GM12873 (cell line): ENCODE data around the gene MEGF11.

Experiments
- CTCF ChIP-seq: IDR thresholded peaks from 2 replicates; pipeline ENCODE4 v1.5.1; 2012; ENCODE audit warnings: low read depth, mild to moderate bottlenecking, moderate library complexity, low read length, control low read depth; ENCODE audit not compliant: insufficient read depth; ENCODE audit errors: missing control alignments

MEGF11 gene

GRCh38 chr15:66101715-66102395 lies 151.7 kb downstream of the MEGF11 start:
- no peak for TF ChIP-seq CTCF

DNA sequence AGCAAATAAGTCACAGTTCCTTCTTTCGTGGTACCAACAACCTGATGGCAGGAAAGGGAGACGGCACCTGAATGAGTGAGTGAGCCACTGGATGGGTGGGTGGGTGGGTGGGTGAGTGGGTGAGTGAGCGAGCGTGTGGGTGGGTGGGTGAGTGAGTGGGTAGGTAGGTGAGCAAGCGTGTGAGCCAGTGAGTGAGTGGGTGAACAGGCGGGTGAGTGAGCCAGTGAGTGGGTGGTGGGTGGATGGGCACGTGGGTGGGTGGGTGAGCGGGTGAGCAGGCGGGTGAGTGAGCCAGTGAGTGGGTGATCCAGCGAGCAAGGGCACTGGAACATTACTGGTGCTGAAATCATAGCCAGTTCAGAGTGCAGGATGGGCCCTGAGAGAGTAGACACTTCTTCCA lies 152.8 kb downstream of the MEGF11 start:
- no peak for TF ChIP-seq CTCF

- TF ChIP-seq CTCF, result no peak
Observed at GRCh38 chr15:66099950-66100671, 153.4 kb downstream of the MEGF11 start.

DNA sequence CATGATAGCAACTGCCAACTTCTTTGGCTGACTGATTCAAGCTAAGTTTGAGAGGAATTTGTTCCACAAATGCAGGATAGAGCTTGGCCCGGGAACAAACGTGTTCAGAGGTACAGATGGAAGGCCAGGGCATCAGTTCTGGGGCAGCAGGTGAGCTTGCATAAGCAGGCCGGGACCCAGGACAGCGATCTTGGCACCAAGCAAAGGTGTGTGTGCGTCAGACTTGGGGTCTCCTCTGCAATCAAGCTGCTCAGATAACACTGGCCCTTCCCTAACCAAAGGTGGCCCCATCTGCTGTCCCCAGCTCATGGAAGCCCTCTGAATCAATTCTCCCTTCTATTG lies 155.6 kb downstream of the MEGF11 start:
- TF ChIP-seq CTCF, result no peak

DNA sequence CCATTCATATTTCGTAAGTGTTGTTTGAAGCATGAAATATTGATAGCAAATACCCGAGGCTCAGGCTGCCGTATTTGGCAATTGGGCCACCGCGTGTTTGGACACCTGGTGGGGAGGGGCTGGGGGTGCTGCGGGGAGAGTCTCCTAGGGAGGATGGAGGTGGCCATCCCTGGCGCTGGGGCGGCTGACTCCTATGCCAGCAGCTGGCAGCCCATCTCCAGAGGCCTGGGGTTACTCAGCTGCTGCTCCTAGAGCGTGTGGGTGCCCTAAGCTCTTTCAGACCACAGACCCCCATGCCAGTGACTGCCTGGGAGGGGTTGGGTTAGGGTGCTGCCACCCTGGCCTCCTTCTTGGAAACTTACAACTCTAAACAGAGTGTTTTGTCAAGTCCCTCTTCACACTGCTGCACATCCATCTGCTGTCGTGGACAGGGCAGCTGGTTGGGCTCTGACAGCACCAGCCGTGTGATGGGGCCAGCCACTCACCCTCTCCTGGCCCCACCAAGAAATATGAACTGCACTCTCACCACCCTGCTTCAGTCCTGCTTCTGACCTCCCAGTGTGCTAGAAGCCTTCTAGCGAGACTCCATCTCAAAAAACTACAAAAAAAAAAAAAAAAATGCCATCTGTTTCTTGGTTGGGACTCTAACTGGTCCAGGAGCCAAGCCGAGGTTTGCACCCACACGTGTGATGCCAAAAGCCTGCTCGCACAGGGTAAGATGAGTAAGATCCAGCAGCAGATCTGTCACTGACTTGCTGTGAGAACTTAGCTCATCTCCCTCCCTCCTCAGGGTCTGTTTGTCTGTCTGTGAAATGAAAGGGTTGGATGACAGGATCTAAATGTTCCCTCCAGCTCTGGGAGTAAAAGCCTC lies 156.2 kb downstream of the MEGF11 start:
- TF ChIP-seq CTCF, result no peak

GRCh38 chr15:66096688-66097058 lies 156.9 kb downstream of the MEGF11 start:
- TF ChIP-seq CTCF, result no peak
